Stimulated activated CD4-positive, alpha-beta T cell treated with anti-CD3 and anti-CD28 coated beads, Interleukin-4, amount 100 ng/mL, for 4 hours (primary cell): Measurements from ENCODE around the gene SELENOM.
"Not testable (repeated sequence)": the region's sequence is repeated elsewhere in the genome, so short reads cannot be mapped to it uniquely, and the experiment has no call there.

Experiments used
- DNase-seq, 2 experiments: peaks; one replicate each; pipeline ENCODE4 v3.0.0-alpha.2; 2020

The SELENOM gene

GRCh38 chr22:31103899-31104694, 3.3 kb downstream of the SELENOM start:
- no peak for DNase-seq

GRCh38 chr22:31103111-31103510, 4.3 kb downstream of the SELENOM start:
- DNase-seq, result no peak

GRCh38 chr22:31102441-31103081, 4.8 kb downstream of the SELENOM start:
- no peak for DNase-seq

GRCh38 chr22:31100762-31101525, 6.4 kb downstream of the SELENOM start:
- no peak for DNase-seq

- DNase-seq, result no peak
Observed at GRCh38 chr22:31099841-31100761, 7.3 kb downstream of the SELENOM start.

- DNase-seq, result no peak
Observed at GRCh38 chr22:31099386-31099785, 8.0 kb downstream of the SELENOM start.

GRCh38 chr22:31098632-31099110, 8.7 kb downstream of the SELENOM start:
- no peak for DNase-seq

- no peak for DNase-seq
Observed at GRCh38 chr22:31097941-31098631, 9.3 kb downstream of the SELENOM start.

- not testable (repeated sequence) for DNase-seq
Observed at GRCh38 chr22:31097539-31097938, 9.8 kb downstream of the SELENOM start.

- DNase-seq, result no peak
Observed at GRCh38 chr22:31096657-31097279, 10.6 kb downstream of the SELENOM start.

- DNase-seq, result no peak
Observed at GRCh38 chr22:31095637-31096249, 11.6 kb downstream of the SELENOM start.

GRCh38 chr22:31094741-31095140, 12.6 kb downstream of the SELENOM start:
- no peak for DNase-seq

GRCh38 chr22:31094021-31094551, 13.3 kb downstream of the SELENOM start:
- no peak for DNase-seq

- DNase-seq, result no peak
Observed at GRCh38 chr22:31093086-31093850, 14.1 kb downstream of the SELENOM start.

GRCh38 chr22:31092161-31092560, 15.2 kb downstream of the SELENOM start:
- DNase-seq, result no peak

GRCh38 chr22:31091106-31091975, 16.0 kb downstream of the SELENOM start:
- DNase-seq, result no peak

- no peak for DNase-seq
Observed at GRCh38 chr22:31090217-31091085, 16.9 kb downstream of the SELENOM start.
